Neural cell (in vitro differentiated cells): ENCODE results near the gene PCNX2. TPM values are rescaled to one million over a fixed set of nuclear protein-coding genes. Genes with fewer than 3 reads are reported as not detected.

Experiments
- H2AFZ ChIP-seq: fragments of 200-600, 300-800 bp; sonication (generic), shearing (Covaris generic); 2 replicates; pipeline ENCODE4 v1.6.0; 2014; ENCODE audit warnings: low read depth, mild to moderate bottlenecking, antibody characterized with exemption, low read length, moderate library complexity
- H3F3A ChIP-seq: fragments of 200-600 bp; shearing (Covaris generic); 2 replicates; pipeline ENCODE4 v1.6.1; 2016; ENCODE audit warnings: mild to moderate bottlenecking, moderate library complexity, mixed read lengths, antibody characterized with exemption, low read length; ENCODE audit not compliant: insufficient read depth, poor library complexity, severe bottlenecking
- H3K27ac ChIP-seq: fragments of 200-600, 300-800 bp; sonication (generic), shearing (Covaris generic); 2 replicates; pipeline ENCODE4 v1.5.1; 2014; ENCODE audit warnings: mild to moderate bottlenecking, low read length, moderate library complexity
- H3K27me3 ChIP-seq: fragments of 300-800, 200-600 bp; sonication (generic), shearing (Covaris generic); 2 replicates; pipeline ENCODE4 v1.6.0; 2014; ENCODE audit warnings: mild to moderate bottlenecking, low read depth, low read length, moderate library complexity; ENCODE audit not compliant: insufficient read depth
- H3K36me3 ChIP-seq: fragments of 300-800, 200-600 bp; sonication (generic), shearing (Covaris generic); 2 replicates; pipeline ENCODE4 v1.5.1; 2014; ENCODE audit warnings: mild to moderate bottlenecking, antibody characterized with exemption, low read length, moderate library complexity; ENCODE audit not compliant: insufficient read depth
- H3K4me2 ChIP-seq: fragments of 300-800, 200-600 bp; sonication (generic), shearing (Covaris generic); 2 replicates; pipeline ENCODE4 v1.6.0; 2014; ENCODE audit warnings: mild to moderate bottlenecking, low read length
- H3K4me3 ChIP-seq: fragments of 300-800, 200-600 bp; sonication (generic), shearing (Covaris generic); 2 replicates; pipeline ENCODE4 v1.5.1; 2014; ENCODE audit warnings: mild to moderate bottlenecking, low read length, moderate library complexity
- H3K79me2 ChIP-seq: fragments of 200-600 bp; shearing (Covaris generic); replicated peaks from 2 replicates; pipeline ENCODE4 v1.6.0; 2014; ENCODE audit warnings: mild to moderate bottlenecking, low read length, moderate library complexity; ENCODE audit not compliant: insufficient read depth
- H3K9ac ChIP-seq: fragments of 300-800, 200-600 bp; sonication (generic), shearing (Covaris generic); 2 replicates; pipeline ENCODE4 v1.6.1; 2016; ENCODE audit warnings: mild to moderate bottlenecking, low read length, mixed read lengths
- H3K9me2 ChIP-seq: fragments of 200-600 bp; shearing (Covaris generic); 2 replicates; pipeline ENCODE4 v1.6.1; 2016; ENCODE audit warnings: mild to moderate bottlenecking, low read length, mixed read lengths; ENCODE audit not compliant: insufficient read depth
- H3K9me3 ChIP-seq: fragments of 200-600, 300-800 bp; sonication (generic), shearing (Covaris generic); 2 replicates; pipeline ENCODE4 v1.6.1; 2016; ENCODE audit warnings: mild to moderate bottlenecking, mixed run types, low read length, moderate library complexity, mixed read lengths
- H4K20me1 ChIP-seq: fragments of 200-600 bp; shearing (Covaris generic); 2 replicates; pipeline ENCODE4 v1.6.1; 2016; ENCODE audit warnings: mild to moderate bottlenecking, mixed run types; ENCODE audit not compliant: insufficient read depth
- CTCF ChIP-seq: fragments of 450-650 bp; IDR thresholded peaks from 2 replicates; pipeline ENCODE4 v1.5.1; 2014; ENCODE audit warnings: antibody characterized with exemption, mild to moderate bottlenecking, moderate library complexity; ENCODE audit not compliant: poor library complexity, severe bottlenecking
- EP300 ChIP-seq: fragments of 450-650 bp; conservative IDR thresholded peaks from 2 replicates; pipeline ENCODE4 v1.6.1; 2014; ENCODE audit warnings: antibody characterized with exemption, mild to moderate bottlenecking, moderate library complexity; ENCODE audit not compliant: poor library complexity, severe bottlenecking
- EZH2 ChIP-seq: fragments of 200-600, 300-800 bp; shearing (Covaris generic), sonication (generic); IDR thresholded peaks from 2 replicates; pipeline ENCODE4 v1.6.1; 2014; ENCODE audit warnings: antibody characterized with exemption, low read length, borderline replicate concordance, mild to moderate bottlenecking; ENCODE audit not compliant: insufficient read depth, poor library complexity, severe bottlenecking
- MXI1 ChIP-seq: fragments of 450-650 bp; conservative IDR thresholded peaks from 2 replicates; pipeline ENCODE4 v1.6.1; 2014; ENCODE audit warnings: antibody characterized with exemption, mild to moderate bottlenecking; ENCODE audit not compliant: poor library complexity, severe bottlenecking
- POLR2AphosphoS5 ChIP-seq: IDR thresholded peaks from 2 replicates; pipeline ENCODE4 v1.6.1; 2012
- RAD21 ChIP-seq: fragments of 450-650 bp; conservative IDR thresholded peaks from 2 replicates; pipeline ENCODE4 v1.6.1; 2014; ENCODE audit warnings: antibody characterized with exemption, mild to moderate bottlenecking, moderate library complexity
- REST ChIP-seq: IDR thresholded peaks from 2 replicates; pipeline ENCODE4 v1.6.1; 2012; ENCODE audit warnings: borderline replicate concordance
- SMC3 ChIP-seq: fragments of 450-650 bp; conservative IDR thresholded peaks from 2 replicates; pipeline ENCODE4 v1.6.1; 2014; ENCODE audit warnings: antibody characterized with exemption, mild to moderate bottlenecking, moderate library complexity; ENCODE audit not compliant: poor library complexity
- TAF1 ChIP-seq: IDR thresholded peaks from 2 replicates; pipeline ENCODE4 v1.6.1; 2012; ENCODE audit warnings: low read depth
- polyA plus RNA-seq: library from polyadenylated mRNA; depleted of rRNA; stranded (reverse); fragments of >200 nt; gene quantifications from 2 replicates; pipeline ENCODE4 v1.2.3, GENCODE V29; 2014

PCNX2 gene
- polyA plus RNA-seq, 1 donor from 2014 or later, result 17.2 TPM

- Histone ChIP-seq H2AFZ (no peak overlapping the region), H3K4me2 (no peak overlapping the region), H3K36me3 (peaks cover 4% of the 10 kb centered on the region), H3K9ac (no peak overlapping the region), H3K9me2 (no peaks in the 10 kb centered on the region), H3F3A (no peaks in the 10 kb centered on the region), H3K9me3 (peaks cover 3% of the 10 kb centered on the region), H3K79me2 (no peaks in the 10 kb centered on the region), H3K4me3 (no peak overlapping the region), H3K27ac (no peak overlapping the region), H3K27me3 (no peaks in the 10 kb centered on the region), H4K20me1 (no peaks in the 10 kb centered on the region)
- TF ChIP-seq CTCF (no peak), RAD21 (no peak), TAF1 (no peak), EP300 (no peak), SMC3 (no peak), EZH2 (no peak), MXI1 (no peak), POLR2AphosphoS5 (no peak), REST (no peak)
Measured at GRCh38 chr1:232968965-232969364, 326.6 kb downstream of the PCNX2 start.

- Histone ChIP-seq H3K9ac (no peak overlapping the region), H3K27me3 (no peaks in the 10 kb centered on the region), H3K27ac (no peak overlapping the region), H3K36me3 (peaks cover 4% of the 10 kb centered on the region), H3K9me3 (peaks cover under 1% of the 10 kb centered on the region), H3K4me2 (no peak overlapping the region), H3K79me2 (no peaks in the 10 kb centered on the region), H3K9me2 (no peaks in the 10 kb centered on the region), H4K20me1 (no peaks in the 10 kb centered on the region), H3K4me3 (no peak overlapping the region), H3F3A (no peaks in the 10 kb centered on the region), H2AFZ (no peak overlapping the region)
- no peak for TF ChIP-seq REST
- TF ChIP-seq SMC3, result no peak
- TF ChIP-seq RAD21, result no peak
- no peak for TF ChIP-seq POLR2AphosphoS5
- TF ChIP-seq TAF1, result no peak
- no peak for TF ChIP-seq EP300
- no peak for TF ChIP-seq EZH2
- no peak for TF ChIP-seq CTCF
- TF ChIP-seq MXI1, result no peak
Measured at GRCh38 chr1:232968391-232968790, 327.1 kb downstream of the PCNX2 start.
